K562 (cell line): ENCODE measurements around the gene CAMKV. TPM values are rescaled to one million over a fixed set of nuclear protein-coding genes. Genes with fewer than 3 reads are reported as not detected.
A peak's percentile ranks its signal among the peaks of the same experiment; 100 is the strongest.

ENCODE experiments used
- ESRRB ChIP-seq: fragments of 250-450 bp; sonication (Bioruptor Pico); IDR thresholded peaks from 2 replicates; pipeline ENCODE4 v1.5.0; 2020; ENCODE audit warnings: mild to moderate bottlenecking, moderate library complexity, borderline replicate concordance
- FOXK2 ChIP-seq, 2 experiments: fragments of 450-650 bp; IDR thresholded peaks in 1 of 2; conservative IDR thresholded peaks in 1 of 2; 2 replicates each; pipeline ENCODE4 v1.6.1; 2016; ENCODE audit warnings: low read depth in 2 of 2, mild to moderate bottlenecking in 1 of 2
- JUND ChIP-seq, 2 experiments: IDR thresholded peaks; 2 replicates in 1 of 2; 3 replicates in 1 of 2; pipeline ENCODE4 v1.6.1; 2011; ENCODE audit warnings: borderline replicate concordance in 2 of 2, low read depth in 2 of 2, low read length in 2 of 2, improper control_type of control experiment in 1 of 2, missing biosample characterization in 1 of 2, missing genetic modification characterization in 1 of 2, missing genetic modification reagents in 1 of 2
- KAT2B ChIP-seq: IDR thresholded peaks from one replicate; pipeline ENCODE4 v1.6.1; 2012; ENCODE audit warnings: low read depth, mild to moderate bottlenecking, control low read depth, inconsistent platforms, low read length, moderate library complexity
- KAT8 ChIP-seq: fragments of 450-650 bp; IDR thresholded peaks from 2 replicates; pipeline ENCODE4 v1.6.1; 2016; ENCODE audit warnings: low read depth, mild to moderate bottlenecking
- NR1H2 ChIP-seq: sonication (generic); formaldehyde crosslinking; IDR thresholded peaks from 2 replicates; pipeline ENCODE4 v1.4.0; 2020; ENCODE audit warnings: mild to moderate bottlenecking, missing genetic modification reagents
- PML ChIP-seq: IDR thresholded peaks from 2 replicates; pipeline ENCODE4 v1.6.1; 2012; ENCODE audit warnings: low read length, inconsistent platforms
- SIN3B ChIP-seq: fragments of 450-650 bp; IDR thresholded peaks from 2 replicates; pipeline ENCODE4 v1.6.1; 2017; ENCODE audit warnings: low read depth, mild to moderate bottlenecking, moderate library complexity
- SPI1 ChIP-seq: IDR thresholded peaks from 2 replicates; pipeline ENCODE4 v1.6.1; 2011; ENCODE audit warnings: low read depth, low read length, control low read depth, borderline replicate concordance
- SREBF1 ChIP-seq: fragments of 150-350 bp; IDR thresholded peaks from 2 replicates; pipeline ENCODE4 v1.6.1; 2014; ENCODE audit warnings: antibody characterized with exemption, low read depth, low read length, borderline replicate concordance
- ZBTB7A ChIP-seq: IDR thresholded peaks from 2 replicates; pipeline ENCODE4 v1.6.1; 2011; ENCODE audit warnings: low read depth, mild to moderate bottlenecking, low read length, moderate library complexity, borderline replicate concordance; ENCODE audit not compliant: control insufficient read depth
- polyA plus RNA-seq, 8 experiments: library from polyadenylated mRNA; depleted of rRNA in 4 of 8; stranded (reverse) in 5 of 8; unstranded in 3 of 8; fragments of >200 nt; fragmentation: Nextera tagmentation in 2 of 8; fragmentation: Illumina TruSeq in 1 of 8; extraction: Ambion mirVana in 2 of 8; extraction: Trizol in 1 of 8; gene quantifications; 2 replicates each; pipeline versions ENCODE4 v1.2.1 to v1.2.3, GENCODE V29; 2011 to 2014; ENCODE audit warnings: inconsistent platforms in 1 of 8, missing spikeins in 1 of 8
- total RNA-seq, 7 experiments: library from RNA; depleted of rRNA in 6 of 7; stranded (reverse); fragments of >200 nt in 6 of 7; fragmentation: Illumina TruSeq in 2 of 7; extraction: Trizol in 2 of 7; gene quantifications; 2 replicates each; pipeline versions ENCODE4 v1.2.1 to v1.2.3, GENCODE V29; 2011 to 2021; ENCODE audit warnings: low replicate concordance in 1 of 7
- TF ChIP-seq, protein P1 (sequence below): fragments of 250-450 bp; sonication (Bioruptor Pico); IDR thresholded peaks from 2 replicates; pipeline ENCODE4 v1.8.0; 2021; ENCODE audit warnings: moderate library complexity, mild to moderate bottlenecking, inconsistent platforms
- TF ChIP-seq, protein P2 (sequence below), 3 experiments: IDR thresholded peaks in 2 of 3; conservative IDR thresholded peaks in 1 of 3; 2 replicates each; pipeline ENCODE4 v1.5.1; 2011 to 2012; ENCODE audit warnings: low read length in 3 of 3, mild to moderate bottlenecking in 3 of 3, control low read depth in 2 of 3, improper control_type of control experiment in 1 of 3, inconsistent platforms in 1 of 3, low read depth in 1 of 3, mixed read lengths in 1 of 3, moderate library complexity in 1 of 3; ENCODE audit not compliant: insufficient read depth in 2 of 3
- TF ChIP-seq, protein P3 (sequence below): IDR thresholded peaks from 2 replicates; pipeline ENCODE4 v1.6.1; 2011; ENCODE audit warnings: borderline replicate concordance, low read depth, mild to moderate bottlenecking, moderate library complexity, low read length; ENCODE audit not compliant: insufficient read depth, poor library complexity, severe bottlenecking
- TF ChIP-seq, protein P4 (sequence below): sonication (generic); formaldehyde crosslinking; IDR thresholded peaks from 2 replicates; pipeline ENCODE4 v1.8.0; 2022; ENCODE audit warnings: mild to moderate bottlenecking, missing genetic modification reagents

The CAMKV gene
- total and polyA plus RNA-seq, 9 of the 15 experiments (the other 6 are each of a cell fraction or from before 2014, with no cell fraction given) = 0.08 to 2.7 (median 0.79) TPM

DNA sequence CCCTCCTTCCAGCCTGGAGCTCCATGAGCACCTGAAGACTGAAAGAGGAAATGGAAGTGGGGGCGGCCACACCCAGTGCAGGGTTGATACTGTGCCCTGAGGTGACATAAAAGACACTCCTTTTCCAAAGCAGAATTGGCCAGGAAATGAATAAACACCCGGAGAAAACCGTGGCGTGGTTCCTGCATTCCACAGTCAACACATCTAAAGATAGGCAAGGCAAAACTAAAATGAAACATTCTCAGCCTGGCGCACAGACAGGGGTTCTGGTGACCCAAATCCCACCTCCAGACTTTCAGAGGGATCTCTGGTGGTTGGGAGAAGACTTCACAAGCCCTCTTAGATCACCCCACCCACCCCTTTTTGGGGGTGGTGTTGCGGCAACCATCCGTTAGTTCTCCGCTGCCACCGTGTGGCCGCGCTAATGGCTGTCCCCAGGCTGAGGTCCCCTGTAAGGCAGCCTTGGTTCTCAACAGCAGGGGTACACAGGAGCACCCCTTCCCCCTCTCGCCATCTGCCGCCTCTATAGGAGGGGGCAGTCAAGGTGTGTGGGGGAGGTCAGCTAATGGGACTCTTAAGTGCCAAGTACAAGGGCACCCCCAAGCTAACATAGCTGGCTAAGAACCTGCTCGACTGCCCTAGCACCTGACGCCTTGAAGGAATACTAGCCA, 36.5 kb upstream of the CAMKV start (continued):
- TF ChIP-seq, protein P1, sequence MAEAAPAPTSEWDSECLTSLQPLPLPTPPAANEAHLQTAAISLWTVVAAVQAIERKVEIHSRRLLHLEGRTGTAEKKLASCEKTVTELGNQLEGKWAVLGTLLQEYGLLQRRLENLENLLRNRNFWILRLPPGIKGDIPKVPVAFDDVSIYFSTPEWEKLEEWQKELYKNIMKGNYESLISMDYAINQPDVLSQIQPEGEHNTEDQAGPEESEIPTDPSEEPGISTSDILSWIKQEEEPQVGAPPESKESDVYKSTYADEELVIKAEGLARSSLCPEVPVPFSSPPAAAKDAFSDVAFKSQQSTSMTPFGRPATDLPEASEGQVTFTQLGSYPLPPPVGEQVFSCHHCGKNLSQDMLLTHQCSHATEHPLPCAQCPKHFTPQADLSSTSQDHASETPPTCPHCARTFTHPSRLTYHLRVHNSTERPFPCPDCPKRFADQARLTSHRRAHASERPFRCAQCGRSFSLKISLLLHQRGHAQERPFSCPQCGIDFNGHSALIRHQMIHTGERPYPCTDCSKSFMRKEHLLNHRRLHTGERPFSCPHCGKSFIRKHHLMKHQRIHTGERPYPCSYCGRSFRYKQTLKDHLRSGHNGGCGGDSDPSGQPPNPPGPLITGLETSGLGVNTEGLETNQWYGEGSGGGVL (CRISPR knock-in tag) = no peak
- TF ChIP-seq SREBF1 (no peak), SIN3B (no peak), KAT8 (no peak), FOXK2 (conservative IDR thresholded peaks at IDR 0.05 in 1 of 2, IDR thresholded peaks at IDR 0.05 in 1 of 2; ENCODE audit: low read depth in 2 of 2) (peak in 1 of 2 experiments; percentile 22; a peak in 1 of 4 replicates), JUND (IDR thresholded peaks at IDR 0.05; ENCODE audit: borderline replicate concordance, low read depth, low read length) (0 out of 2 replicates have a peak, but pooled peaks have one; percentile 16), JUND (tag; IDR thresholded peaks at IDR 0.05; ENCODE audit: borderline replicate concordance, low read depth, low read length) (no peak; the same call in 2 of the 3 replicates), NR1H2 (CRISPR knock-in tag) (no peak), ZBTB7A (peak; percentile 48; the same call in 1 of the 2 replicates), PML (no peak), SPI1 (peak; percentile 91), KAT2B (no peak), ESRRB (CRISPR knock-in tag) (no peak)
- TF ChIP-seq, protein P2, sequence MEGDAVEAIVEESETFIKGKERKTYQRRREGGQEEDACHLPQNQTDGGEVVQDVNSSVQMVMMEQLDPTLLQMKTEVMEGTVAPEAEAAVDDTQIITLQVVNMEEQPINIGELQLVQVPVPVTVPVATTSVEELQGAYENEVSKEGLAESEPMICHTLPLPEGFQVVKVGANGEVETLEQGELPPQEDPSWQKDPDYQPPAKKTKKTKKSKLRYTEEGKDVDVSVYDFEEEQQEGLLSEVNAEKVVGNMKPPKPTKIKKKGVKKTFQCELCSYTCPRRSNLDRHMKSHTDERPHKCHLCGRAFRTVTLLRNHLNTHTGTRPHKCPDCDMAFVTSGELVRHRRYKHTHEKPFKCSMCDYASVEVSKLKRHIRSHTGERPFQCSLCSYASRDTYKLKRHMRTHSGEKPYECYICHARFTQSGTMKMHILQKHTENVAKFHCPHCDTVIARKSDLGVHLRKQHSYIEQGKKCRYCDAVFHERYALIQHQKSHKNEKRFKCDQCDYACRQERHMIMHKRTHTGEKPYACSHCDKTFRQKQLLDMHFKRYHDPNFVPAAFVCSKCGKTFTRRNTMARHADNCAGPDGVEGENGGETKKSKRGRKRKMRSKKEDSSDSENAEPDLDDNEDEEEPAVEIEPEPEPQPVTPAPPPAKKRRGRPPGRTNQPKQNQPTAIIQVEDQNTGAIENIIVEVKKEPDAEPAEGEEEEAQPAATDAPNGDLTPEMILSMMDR (IDR thresholded peaks at IDR 0.05 in 2 of 3, conservative IDR thresholded peaks at IDR 0.05 in 1 of 3; ENCODE audit: insufficient read depth in 2 of 3, low read depth in 1 of 3, low read length in 3 of 3) = peak; percentile 73 to 81 (median 80)
- TF ChIP-seq, protein P3, sequence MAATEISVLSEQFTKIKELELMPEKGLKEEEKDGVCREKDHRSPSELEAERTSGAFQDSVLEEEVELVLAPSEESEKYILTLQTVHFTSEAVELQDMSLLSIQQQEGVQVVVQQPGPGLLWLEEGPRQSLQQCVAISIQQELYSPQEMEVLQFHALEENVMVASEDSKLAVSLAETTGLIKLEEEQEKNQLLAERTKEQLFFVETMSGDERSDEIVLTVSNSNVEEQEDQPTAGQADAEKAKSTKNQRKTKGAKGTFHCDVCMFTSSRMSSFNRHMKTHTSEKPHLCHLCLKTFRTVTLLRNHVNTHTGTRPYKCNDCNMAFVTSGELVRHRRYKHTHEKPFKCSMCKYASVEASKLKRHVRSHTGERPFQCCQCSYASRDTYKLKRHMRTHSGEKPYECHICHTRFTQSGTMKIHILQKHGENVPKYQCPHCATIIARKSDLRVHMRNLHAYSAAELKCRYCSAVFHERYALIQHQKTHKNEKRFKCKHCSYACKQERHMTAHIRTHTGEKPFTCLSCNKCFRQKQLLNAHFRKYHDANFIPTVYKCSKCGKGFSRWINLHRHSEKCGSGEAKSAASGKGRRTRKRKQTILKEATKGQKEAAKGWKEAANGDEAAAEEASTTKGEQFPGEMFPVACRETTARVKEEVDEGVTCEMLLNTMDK = peak; percentile 52
- TF ChIP-seq, protein P4, sequence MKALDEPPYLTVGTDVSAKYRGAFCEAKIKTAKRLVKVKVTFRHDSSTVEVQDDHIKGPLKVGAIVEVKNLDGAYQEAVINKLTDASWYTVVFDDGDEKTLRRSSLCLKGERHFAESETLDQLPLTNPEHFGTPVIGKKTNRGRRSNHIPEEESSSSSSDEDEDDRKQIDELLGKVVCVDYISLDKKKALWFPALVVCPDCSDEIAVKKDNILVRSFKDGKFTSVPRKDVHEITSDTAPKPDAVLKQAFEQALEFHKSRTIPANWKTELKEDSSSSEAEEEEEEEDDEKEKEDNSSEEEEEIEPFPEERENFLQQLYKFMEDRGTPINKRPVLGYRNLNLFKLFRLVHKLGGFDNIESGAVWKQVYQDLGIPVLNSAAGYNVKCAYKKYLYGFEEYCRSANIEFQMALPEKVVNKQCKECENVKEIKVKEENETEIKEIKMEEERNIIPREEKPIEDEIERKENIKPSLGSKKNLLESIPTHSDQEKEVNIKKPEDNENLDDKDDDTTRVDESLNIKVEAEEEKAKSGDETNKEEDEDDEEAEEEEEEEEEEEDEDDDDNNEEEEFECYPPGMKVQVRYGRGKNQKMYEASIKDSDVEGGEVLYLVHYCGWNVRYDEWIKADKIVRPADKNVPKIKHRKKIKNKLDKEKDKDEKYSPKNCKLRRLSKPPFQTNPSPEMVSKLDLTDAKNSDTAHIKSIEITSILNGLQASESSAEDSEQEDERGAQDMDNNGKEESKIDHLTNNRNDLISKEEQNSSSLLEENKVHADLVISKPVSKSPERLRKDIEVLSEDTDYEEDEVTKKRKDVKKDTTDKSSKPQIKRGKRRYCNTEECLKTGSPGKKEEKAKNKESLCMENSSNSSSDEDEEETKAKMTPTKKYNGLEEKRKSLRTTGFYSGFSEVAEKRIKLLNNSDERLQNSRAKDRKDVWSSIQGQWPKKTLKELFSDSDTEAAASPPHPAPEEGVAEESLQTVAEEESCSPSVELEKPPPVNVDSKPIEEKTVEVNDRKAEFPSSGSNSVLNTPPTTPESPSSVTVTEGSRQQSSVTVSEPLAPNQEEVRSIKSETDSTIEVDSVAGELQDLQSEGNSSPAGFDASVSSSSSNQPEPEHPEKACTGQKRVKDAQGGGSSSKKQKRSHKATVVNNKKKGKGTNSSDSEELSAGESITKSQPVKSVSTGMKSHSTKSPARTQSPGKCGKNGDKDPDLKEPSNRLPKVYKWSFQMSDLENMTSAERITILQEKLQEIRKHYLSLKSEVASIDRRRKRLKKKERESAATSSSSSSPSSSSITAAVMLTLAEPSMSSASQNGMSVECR = 0 out of 2 replicates have a peak, but pooled peaks have one; percentile 37
